Activated CD8-positive, alpha-beta memory T cell treated with anti-CD3 and anti-CD28 coated beads, Interleukin-2, amount 50 U/mL, for 48 hours (primary cell): ENCODE measurements around the gene TOGARAM1.

ENCODE experiments used
- DNase-seq: peaks from one replicate; pipeline ENCODE4 v3.0.0-alpha.2; 2020

Gene TOGARAM1

DNA sequence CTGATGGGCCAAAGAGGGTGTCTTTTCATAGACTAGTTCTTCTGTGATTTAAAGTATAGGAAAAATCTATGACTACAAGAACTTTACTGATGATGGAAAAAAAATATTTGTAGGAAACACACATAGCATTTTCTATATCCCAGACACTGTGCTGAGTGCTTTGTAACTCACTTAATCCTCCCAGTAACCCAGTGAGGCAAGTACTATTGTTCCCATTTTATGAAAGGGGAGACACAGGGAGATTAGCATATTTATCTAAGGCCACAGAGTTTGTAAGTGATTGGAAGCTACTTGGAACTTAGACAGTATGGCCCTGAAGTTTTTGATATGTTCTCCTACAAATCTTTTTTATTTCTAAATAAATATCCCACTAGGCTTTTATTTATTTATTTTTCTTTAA, 141.8 kb downstream of the TOGARAM1 start:
- DNase-seq, result no peak

DNA sequence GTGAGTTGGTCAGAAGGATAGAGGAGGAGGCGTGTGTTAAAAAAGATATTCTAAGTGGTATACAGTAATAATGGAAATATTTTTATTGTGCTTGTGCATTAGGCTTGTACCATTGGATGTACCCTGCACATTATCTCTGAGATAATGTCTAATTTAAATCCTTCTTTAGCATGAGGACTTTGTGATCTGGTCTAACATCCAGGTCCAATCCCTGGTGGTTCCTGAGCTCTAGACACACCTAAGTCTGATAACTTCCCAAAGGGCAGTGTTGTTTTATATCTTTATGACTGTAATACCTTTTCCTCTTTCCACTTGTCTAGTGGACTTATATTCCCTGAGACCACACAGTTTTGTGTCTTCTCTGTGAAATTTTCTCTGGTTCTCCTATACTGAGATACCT, 142.6 kb downstream of the TOGARAM1 start:
- no peak for DNase-seq

DNA sequence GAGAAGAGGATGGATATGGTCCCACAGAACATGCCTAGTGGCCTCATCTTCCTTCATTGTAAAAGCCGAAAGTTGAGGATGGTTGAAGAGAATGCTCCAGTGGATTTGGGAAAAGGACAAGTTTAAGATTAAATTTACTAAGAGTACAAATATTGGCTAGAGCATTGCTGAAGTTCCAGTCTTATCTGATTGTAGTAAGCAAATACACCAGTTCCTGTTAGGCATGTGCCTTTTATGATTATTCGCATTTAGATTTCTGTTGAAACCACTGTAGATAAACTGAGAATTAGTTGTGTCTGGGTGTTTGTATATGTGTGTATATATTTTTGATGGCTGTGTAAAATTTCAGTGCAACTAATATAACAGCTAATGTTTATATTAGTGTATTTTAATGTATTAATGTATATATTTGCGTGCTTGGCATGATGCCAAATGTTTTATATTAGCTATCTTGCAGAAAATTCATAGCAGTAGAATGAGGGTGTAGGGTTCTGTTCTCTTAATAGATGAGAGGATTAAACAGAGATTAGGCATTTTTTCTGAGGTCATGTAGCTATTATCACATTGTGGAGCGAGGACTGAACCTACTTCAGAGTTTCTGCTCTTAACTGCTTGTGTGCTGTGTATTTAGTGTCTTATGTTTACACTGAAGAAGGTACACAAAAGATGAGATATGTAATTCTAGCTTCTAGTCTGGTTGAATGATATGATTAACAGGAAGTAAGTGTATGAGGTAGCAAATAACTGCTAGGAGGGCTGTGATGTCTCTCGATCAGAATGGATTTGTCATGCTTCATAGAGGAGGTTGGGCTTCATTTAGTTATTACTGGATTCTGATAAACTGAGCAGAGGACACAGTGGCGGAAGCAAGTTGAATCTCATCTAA, 151.1 kb downstream of the TOGARAM1 start:
- DNase-seq, result no peak

DNA sequence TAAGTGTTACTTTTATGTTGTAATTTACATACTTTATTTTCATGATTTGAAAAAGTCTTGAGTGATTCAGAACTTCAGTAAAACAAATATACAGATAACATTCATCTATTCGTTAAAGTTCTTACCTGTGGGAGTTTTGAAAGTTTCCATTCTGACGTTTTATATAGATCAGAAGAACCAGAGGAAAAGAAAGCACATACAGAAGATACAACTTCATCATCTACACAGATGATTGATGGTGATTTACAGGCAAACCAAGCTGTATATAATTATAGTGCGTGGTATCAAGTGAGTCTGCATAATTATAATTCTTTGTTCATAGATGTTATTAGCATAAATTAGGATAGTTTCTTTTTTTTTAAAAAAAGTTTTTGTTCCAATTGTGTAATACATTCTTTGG, 152.3 kb downstream of the TOGARAM1 start:
- no peak for DNase-seq

DNA sequence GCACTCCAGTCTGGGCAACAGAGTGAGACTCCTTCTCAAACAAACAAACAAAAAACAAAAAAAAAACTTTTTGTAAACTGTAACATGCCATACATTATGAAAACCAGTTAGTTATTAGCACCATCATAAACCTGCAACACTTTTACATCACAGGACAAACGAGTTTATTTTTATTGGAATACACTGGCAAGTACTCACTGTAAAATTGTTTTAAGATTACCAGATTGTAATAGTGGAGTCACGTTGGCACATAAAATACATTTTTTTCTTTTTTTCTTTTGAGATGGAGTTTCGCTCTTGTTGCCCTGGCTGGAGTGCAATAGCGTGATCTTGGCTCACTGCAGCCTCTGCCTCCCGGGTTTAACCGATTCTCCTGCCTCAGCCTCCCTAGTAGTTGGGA, 156.6 kb downstream of the TOGARAM1 start:
- no peak for DNase-seq

DNA sequence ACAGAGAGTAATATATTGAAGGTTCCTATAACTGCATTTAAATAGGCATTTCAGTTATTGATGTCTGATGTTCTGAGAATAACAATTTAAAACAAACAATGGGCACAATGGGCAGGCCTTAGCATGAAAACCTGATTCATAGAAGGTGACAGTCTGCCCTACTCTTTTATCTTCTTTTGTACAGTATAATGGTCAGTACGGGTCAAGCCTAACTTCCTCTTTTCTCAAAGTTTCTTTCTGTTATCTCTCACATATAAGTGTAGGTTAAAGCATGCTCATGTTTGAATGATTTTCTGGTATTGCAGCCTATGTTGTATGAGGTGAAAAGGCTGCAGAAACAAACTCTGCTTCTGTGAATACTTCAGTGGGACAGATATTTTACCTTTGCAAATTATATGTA, 158.1 kb downstream of the TOGARAM1 start:
- DNase-seq, result no peak

DNA sequence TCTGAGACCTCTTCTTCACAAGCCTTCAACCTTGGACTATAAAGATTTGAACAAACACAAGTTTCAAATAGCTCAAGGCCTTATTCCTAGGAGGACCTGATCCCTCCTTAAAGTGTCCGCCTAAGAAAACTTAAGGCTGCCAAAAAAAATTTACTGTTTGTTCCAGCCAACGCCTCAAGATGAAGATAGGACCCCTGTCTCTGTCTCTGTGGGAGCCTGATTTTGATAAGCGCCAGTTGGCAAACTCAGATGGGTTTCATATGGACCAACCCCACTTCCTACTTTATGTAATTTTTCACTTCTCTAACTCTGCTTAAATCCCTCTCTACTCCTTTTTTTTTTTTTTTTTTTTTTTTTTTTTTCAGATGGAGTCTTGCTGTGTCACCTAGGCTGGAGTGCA, 161.3 kb downstream of the TOGARAM1 start:
- no peak for DNase-seq
